ENCODE results near the gene DMPK. TPM values are rescaled to one million over a fixed set of nuclear protein-coding genes. Genes with fewer than 3 reads are reported as not detected.

Gene DMPK
- total and polyA plus RNA-seq, 2 experiments from 2014 or later: 9.8 to 24.0 TPM

GRCh38 chr19:45733160-45733810 lies 49.0 kb downstream of the DMPK start, which contains the start of gene MEIOSIN:
Gene MEIOSIN, plus strand, starts transcription at chr19:45733439. Its CDS starts 1,938 bp downstream, at chr19:45735377.
- Mint-ChIP-seq H3K4me3 (no peak within 1 kb of the TSS; the same call in 2 of the 3 replicates), H3K9me3 (no peaks in the 10 kb centered on the region), H3K36me3 (ENCODE audit: low read depth) (no peaks in the 10 kb centered on the region), H3K27me3 (ENCODE audit: insufficient read depth, low read depth, poor library complexity) (peaks cover 3% of the 10 kb centered on the region), H3K27ac (no peak within 1 kb of the TSS), H3K4me1 (peaks cover 5% of the 10 kb centered on the region)
- Histone ChIP-seq H3K27ac (ENCODE audit: low read depth) (no peak within 1 kb of the TSS), H3K4me3 (no peak within 1 kb of the TSS), H3K4me1 (ENCODE audit: insufficient read depth) (peaks cover 8% of the 10 kb centered on the region), H3K36me3 (ENCODE audit: insufficient read depth) (no peaks in the 10 kb centered on the region), H3F3A (replicated peaks; ENCODE audit: low read depth) (peaks cover 3% of the 10 kb centered on the region; the same call in 1 of the 2 replicates), H3K79me2 (replicated peaks; ENCODE audit: insufficient read depth) (peaks cover 21% of the 10 kb centered on the region), H3K4me2 (no peak within 1 kb of the TSS), H3K9me2 (ENCODE audit: insufficient read depth) (no peaks in the 10 kb centered on the region), H4K20me1 (replicated peaks; ENCODE audit: insufficient read depth) (no peaks in the 10 kb centered on the region; the same call in 1 of the 2 replicates), H2AFZ (peak within 1 kb of the TSS; percentile 87), H3K27me3 (ENCODE audit: insufficient read depth) (no peaks in the 10 kb centered on the region)
- ATAC-seq (no peak), DNase-seq (ENCODE audit: low spot score) (peak; percentile 44)
- TF ChIP-seq, protein P1, sequence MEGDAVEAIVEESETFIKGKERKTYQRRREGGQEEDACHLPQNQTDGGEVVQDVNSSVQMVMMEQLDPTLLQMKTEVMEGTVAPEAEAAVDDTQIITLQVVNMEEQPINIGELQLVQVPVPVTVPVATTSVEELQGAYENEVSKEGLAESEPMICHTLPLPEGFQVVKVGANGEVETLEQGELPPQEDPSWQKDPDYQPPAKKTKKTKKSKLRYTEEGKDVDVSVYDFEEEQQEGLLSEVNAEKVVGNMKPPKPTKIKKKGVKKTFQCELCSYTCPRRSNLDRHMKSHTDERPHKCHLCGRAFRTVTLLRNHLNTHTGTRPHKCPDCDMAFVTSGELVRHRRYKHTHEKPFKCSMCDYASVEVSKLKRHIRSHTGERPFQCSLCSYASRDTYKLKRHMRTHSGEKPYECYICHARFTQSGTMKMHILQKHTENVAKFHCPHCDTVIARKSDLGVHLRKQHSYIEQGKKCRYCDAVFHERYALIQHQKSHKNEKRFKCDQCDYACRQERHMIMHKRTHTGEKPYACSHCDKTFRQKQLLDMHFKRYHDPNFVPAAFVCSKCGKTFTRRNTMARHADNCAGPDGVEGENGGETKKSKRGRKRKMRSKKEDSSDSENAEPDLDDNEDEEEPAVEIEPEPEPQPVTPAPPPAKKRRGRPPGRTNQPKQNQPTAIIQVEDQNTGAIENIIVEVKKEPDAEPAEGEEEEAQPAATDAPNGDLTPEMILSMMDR (conservative IDR thresholded peaks at IDR 0.05; ENCODE audit: low read depth in 2 of 2): no peak
- TF ChIP-seq POLR2AphosphoS5 (IDR thresholded peaks at IDR 0.05; ENCODE audit: low read depth) (no peak), EZH2phosphoT487 (IDR thresholded peaks at IDR 0.05; ENCODE audit: unreplicated experiment) (no peak), JUNB (IDR thresholded peaks at IDR 0.05; ENCODE audit: unreplicated experiment) (no peak), ZNF114 (CRISPR knock-in tag; IDR thresholded peaks at IDR 0.05) (no peak), REST (IDR thresholded peaks at IDR 0.05; ENCODE audit: unreplicated experiment) (no peak), EZH2 (IDR thresholded peaks at IDR 0.05; ENCODE audit: low read depth, unreplicated experiment) (no peak), NANOG (IDR thresholded peaks at IDR 0.05; ENCODE audit: borderline replicate concordance) (no peak), ZNF331 (CRISPR knock-in tag; IDR thresholded peaks at IDR 0.05; ENCODE audit: low read depth) (no peak), STAT1 (IDR thresholded peaks at IDR 0.05; ENCODE audit: unreplicated experiment) (no peak), CREB1 (CRISPR knock-in tag; IDR thresholded peaks at IDR 0.05; ENCODE audit: low read depth) (no peak)
- TF ChIP-seq, protein P2, sequence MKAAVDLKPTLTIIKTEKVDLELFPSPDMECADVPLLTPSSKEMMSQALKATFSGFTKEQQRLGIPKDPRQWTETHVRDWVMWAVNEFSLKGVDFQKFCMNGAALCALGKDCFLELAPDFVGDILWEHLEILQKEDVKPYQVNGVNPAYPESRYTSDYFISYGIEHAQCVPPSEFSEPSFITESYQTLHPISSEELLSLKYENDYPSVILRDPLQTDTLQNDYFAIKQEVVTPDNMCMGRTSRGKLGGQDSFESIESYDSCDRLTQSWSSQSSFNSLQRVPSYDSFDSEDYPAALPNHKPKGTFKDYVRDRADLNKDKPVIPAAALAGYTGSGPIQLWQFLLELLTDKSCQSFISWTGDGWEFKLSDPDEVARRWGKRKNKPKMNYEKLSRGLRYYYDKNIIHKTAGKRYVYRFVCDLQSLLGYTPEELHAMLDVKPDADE (IDR thresholded peaks at IDR 0.05): no peak
- TF ChIP-seq, protein P3, sequence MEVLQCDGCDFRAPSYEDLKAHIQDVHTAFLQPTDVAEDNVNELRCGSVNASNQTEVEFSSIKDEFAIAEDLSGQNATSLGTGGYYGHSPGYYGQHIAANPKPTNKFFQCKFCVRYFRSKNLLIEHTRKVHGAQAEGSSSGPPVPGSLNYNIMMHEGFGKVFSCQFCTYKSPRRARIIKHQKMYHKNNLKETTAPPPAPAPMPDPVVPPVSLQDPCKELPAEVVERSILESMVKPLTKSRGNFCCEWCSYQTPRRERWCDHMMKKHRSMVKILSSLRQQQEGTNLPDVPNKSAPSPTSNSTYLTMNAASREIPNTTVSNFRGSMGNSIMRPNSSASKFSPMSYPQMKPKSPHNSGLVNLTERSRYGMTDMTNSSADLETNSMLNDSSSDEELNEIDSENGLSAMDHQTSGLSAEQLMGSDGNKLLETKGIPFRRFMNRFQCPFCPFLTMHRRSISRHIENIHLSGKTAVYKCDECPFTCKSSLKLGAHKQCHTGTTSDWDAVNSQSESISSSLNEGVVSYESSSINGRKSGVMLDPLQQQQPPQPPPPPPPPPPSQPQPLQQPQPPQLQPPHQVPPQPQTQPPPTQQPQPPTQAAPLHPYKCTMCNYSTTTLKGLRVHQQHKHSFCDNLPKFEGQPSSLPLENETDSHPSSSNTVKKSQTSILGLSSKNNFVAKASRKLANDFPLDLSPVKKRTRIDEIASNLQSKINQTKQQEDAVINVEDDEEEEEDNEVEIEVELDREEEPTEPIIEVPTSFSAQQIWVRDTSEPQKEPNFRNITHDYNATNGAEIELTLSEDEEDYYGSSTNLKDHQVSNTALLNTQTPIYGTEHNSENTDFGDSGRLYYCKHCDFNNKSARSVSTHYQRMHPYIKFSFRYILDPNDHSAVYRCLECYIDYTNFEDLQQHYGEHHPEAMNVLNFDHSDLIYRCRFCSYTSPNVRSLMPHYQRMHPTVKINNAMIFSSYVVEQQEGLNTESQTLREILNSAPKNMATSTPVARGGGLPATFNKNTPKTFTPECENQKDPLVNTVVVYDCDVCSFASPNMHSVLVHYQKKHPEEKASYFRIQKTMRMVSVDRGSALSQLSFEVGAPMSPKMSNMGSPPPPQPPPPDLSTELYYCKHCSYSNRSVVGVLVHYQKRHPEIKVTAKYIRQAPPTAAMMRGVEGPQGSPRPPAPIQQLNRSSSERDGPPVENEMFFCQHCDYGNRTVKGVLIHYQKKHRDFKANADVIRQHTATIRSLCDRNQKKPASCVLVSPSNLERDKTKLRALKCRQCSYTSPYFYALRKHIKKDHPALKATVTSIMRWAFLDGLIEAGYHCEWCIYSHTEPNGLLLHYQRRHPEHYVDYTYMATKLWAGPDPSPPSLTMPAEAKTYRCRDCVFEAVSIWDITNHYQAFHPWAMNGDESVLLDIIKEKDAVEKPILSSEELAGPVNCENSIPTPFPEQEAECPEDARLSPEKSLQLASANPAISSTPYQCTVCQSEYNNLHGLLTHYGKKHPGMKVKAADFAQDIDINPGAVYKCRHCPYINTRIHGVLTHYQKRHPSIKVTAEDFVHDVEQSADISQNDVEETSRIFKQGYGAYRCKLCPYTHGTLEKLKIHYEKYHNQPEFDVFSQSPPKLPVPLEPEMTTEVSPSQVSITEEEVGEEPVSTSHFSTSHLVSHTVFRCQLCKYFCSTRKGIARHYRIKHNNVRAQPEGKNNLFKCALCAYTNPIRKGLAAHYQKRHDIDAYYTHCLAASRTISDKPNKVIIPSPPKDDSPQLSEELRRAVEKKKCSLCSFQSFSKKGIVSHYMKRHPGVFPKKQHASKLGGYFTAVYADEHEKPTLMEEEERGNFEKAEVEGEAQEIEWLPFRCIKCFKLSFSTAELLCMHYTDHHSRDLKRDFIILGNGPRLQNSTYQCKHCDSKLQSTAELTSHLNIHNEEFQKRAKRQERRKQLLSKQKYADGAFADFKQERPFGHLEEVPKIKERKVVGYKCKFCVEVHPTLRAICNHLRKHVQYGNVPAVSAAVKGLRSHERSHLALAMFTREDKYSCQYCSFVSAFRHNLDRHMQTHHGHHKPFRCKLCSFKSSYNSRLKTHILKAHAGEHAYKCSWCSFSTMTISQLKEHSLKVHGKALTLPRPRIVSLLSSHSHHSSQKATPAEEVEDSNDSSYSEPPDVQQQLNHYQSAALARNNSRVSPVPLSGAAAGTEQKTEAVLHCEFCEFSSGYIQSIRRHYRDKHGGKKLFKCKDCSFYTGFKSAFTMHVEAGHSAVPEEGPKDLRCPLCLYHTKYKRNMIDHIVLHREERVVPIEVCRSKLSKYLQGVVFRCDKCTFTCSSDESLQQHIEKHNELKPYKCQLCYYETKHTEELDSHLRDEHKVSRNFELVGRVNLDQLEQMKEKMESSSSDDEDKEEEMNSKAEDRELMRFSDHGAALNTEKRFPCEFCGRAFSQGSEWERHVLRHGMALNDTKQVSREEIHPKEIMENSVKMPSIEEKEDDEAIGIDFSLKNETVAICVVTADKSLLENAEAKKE (CRISPR knock-in tag; IDR thresholded peaks at IDR 0.05): no peak

Measured in GM23338 (cell line).